Activated CD8-positive, alpha-beta memory T cell treated with anti-CD3 and anti-CD28 coated beads, Interleukin-2, amount 50 U/mL, for 24 hours (primary cell): ENCODE measurements around the gene HDAC11.
"Not testable (repeated sequence)": the region's sequence is repeated elsewhere in the genome, so short reads cannot be mapped to it uniquely, and the experiment has no call there.

Experiments
- DNase-seq: peaks from one replicate; pipeline ENCODE4 v3.0.0-alpha.2; 2020; ENCODE audit errors: extremely low read depth

HDAC11 gene

DNA sequence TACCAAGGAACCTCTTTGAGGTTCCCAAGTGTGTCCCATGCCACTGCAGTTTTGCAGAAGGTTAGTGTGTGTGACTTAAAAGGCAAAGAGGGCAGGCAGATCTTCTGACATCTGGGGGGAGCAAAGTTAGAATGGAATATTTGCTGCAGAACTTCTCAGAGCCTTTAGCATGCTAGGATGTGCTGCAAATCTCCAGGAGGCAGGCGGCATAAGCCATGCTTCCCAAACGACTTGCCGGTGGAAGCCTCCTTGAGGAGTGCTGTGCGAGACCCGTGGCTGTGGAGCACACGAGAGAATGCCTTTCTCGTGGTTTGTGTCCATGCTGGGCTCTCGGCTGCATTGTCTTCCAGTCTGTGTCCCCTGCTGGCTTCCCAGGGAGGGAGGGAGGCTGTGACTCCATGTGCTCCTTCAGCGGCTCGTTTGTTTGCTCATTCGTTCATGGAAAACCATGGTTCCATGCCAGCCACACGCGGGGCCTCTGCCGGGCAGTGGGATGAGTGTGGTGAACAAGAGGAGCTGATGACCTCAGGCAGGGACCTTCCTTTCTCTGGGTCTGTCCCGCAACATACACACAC, 13.8 kb downstream of the HDAC11 start:
- no peak for DNase-seq

DNA sequence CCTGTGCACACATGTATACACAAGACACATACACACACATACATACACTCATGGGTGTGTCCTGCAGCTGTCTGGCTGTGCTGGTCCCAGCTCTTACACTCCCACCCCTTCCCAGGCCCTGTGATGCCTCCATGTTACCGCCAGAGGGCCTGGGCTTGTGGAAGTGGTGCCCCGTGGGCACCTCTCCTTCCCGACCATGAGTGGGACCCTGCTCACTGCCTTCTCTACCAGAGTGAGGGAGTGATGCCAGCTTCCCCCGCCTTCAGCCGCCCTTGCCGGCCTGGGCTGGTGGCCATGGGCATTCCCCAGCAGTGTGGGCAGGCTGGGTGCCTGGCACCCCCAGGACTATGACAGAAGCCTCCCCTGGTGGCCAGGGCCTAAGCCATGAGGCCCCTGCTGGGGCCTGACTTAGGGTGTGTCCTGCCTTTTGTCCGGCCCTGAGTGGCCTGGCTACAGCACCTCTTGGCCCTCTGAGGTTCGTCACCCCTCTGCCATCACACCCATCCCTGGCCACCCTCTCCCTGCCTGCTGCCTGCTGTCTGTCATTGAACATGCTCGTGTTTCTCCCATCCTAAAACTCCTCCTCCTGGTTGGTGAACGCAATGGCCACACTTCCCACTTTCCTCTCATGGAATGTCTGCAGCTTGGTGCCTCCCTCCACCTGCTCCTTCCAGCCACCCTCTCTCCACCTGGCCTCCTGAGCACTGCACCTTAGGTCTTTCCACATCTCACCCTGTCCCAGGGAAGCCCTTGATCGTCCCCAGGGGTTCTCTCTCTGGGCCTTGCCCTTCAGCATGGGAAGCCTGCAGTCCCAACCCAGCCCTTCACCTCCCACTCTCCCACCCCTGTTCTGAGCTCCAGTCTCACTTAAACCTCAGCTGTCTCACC, 14.6 kb downstream of the HDAC11 start:
- DNase-seq = no peak

DNA sequence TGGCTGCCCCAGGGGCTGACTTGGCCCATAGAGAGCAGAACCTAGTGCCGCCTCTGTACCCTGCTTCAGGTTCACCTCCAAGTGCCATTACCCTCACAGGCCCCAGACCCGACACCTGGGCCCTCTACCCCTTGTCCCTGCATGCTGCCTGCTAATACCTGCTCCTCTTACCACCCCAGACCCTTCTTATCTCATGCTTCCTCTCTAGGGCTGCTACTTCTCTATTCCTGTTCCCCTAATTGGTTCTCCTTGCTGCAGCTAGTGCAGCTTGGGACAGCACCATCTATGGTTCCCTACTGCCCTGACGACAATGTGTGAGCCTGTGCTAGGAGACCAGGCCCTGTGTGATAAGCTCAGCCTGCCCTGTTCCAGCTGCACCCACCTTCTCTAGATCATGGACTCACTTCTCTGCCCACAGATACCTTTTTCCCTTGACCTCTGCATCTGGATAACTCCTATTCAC, 15.3 kb downstream of the HDAC11 start:
- no peak for DNase-seq

DNA sequence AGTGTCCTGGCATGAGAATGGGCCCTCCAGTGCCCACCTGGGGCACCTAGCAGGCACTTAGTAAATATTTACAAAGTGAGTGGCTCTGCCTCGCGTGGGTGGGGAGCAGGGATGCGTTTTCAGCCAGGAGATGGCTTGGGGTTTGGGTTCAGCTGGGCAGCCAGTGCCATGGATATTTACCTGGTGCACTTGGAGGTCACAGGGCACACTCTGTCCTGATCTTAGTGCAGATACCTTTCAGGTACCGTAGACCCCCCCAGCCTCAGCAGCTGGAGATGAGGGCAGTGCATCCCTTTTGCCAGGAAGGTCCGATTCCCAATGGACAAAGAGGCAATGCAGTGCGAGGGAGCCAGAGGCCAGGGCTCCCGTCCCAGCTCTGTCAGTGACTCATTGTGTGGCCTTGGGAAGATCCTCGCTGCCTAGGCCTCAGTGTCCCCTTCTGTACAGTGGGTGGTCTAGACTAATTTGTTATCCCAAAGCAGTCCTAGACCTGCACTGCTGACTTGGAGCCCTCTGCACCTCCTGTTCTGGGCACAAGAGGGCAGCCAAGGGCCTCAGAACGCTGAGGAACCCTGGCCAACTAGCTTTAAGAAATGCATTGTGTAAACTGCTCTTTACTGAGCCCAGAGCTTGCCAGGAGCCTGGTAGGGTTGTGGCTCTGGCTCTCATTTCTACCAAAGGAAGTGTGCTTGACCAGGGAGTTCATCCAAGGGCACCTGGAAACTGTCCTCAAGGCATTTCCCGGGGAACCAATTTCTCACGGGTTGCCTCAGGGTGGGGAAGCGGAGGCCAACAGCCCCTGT, 16.0 kb downstream of the HDAC11 start:
- DNase-seq = peak; percentile 32

DNA sequence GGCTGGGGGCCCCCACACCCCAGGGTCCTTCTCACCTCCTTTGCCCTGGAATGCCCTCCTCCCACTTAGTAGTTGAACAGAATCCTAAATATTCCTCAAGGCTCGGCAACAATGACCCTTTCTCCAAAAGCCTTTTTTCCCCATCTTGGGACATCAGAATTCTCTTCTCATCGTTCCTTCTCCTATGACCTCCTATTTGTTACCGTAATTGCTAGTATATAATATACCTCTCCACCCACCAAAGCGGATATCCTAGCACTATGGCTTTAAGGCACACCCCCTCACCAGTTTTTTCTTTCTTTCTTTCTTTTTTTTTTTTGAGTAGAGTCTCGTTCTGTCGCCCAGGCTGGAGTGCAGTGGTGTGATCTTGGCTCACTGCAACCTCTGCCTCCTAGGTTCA, 16.8 kb downstream of the HDAC11 start:
- no peak for DNase-seq

DNA sequence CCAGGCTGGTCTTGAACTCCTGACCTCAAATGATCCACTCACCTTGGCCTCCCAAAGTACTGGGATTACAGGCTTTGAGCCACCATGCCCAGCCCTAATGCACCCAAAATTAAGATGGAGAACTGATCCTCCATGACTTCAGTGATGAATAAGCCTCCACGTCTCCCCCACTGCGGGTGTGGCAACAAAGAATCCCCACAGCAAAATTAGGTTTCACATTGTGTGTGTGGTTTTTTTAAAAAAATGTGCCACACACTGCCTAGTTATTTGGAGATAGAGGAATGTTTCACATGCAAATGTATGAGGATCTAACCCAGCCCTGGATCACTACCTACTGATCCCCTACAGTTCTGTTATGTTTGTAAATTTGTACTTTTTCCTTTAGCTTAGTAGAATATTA, 17.3 kb downstream of the HDAC11 start:
- no peak for DNase-seq

DNA sequence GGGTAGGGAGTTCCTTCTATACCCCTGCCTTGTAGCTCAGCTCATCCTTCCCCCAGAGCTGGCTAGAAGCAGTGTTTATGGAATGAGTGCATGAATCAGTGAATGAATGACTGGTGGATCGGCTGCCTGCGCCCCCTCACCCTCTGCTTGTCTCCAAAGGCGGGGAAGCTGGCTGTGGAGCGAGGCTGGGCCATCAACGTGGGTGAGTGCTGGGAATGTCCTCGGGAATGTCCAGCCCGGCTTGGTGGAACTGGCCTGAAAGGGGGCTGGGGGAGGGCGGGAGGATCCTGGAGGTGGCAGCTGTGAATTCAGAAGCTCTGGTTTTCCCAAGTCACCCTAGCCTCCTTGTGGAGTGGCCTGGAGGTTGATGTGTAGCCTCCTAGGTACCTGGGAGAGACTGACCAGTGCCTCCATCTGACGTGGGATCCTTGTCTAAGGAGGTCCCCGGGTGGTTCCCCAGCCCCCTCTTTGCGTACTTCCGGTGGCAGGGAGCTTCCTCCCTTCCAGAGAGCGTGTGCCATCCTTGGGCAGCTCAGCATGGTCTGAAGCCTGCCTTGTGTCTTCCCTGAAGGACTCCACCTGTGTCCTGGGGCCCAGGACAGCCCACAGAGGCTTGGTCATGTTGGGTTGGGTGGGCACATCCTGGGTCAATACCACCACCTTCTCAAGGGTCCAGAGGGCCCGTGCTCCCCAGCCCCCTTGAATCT, 18.4 kb downstream of the HDAC11 start:
- no peak for DNase-seq

DNA sequence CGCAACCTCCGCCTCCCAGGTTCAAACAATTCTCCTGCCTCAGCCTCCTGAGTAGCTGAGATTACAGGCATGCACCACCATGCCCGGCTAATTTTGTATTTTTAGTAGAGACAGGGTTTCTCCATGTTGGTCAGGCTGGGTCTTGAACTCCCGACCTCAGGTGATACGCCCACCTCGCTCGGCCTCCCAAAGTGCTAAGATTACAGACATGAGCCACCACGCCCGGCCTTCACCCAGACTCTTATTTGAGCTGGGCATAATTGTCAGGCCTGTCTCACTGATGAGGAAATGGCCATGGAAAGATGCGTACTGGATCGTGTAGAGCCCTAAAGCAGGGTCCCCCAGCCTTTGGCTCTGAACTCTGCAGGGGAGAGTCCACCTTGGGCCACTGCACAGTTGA, 19.1 kb downstream of the HDAC11 start:
- not testable (repeated sequence) for DNase-seq

DNA sequence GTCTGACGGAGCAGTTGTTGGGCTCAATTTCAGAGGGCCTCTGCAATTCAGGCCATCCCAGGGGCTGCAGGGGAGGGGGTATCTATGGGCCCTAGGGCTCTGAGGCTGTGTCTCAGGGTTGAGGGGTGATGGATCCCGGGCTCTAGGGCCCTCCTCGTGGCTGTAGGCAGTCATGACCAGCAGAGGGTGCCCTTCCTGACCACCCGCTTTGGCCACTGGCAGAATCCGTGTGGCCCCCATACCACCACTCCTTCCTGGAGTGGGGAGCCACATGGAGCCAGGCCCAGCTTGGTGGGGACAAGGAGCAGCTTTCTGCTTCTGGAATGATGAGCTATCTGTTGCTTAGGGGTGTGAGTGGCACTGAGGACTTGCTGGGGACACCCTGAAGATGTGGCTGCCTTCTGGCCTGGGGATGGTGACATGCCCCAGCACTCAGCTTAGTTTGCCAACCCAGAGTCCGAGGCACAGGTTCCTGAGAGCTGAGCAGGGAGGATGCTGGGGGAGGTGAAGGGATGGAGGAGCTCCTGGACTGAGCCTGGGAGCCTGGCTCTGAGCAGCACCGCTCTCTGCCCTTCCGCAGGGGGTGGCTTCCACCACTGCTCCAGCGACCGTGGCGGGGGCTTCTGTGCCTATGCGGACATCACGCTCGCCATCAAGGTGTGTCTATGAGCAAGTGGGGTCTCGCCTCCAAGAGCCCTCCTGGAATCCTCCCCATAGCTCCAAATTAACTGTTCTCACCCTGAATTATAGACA, 20.2 kb downstream of the HDAC11 start:
- DNase-seq = no peak

DNA sequence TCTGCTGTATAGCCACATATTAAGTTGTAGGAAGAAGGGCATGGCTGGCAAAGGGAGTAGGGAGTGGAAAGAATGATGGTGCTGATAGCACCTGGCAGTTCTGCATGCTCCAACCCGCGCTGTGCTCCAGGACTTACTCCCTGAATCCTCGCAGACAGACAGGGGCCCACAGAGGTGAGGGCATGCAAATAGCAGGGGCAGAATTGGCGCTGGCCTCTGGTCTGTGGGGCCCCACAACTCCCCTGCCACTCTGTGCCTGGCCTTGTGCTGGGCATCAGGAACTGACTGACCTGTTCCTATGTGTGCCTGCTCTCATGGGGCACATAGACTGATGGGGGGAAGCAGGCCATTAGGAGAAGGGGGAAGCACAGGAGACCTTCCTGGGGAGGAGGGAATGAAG, 20.9 kb downstream of the HDAC11 start:
- no peak for DNase-seq

DNA sequence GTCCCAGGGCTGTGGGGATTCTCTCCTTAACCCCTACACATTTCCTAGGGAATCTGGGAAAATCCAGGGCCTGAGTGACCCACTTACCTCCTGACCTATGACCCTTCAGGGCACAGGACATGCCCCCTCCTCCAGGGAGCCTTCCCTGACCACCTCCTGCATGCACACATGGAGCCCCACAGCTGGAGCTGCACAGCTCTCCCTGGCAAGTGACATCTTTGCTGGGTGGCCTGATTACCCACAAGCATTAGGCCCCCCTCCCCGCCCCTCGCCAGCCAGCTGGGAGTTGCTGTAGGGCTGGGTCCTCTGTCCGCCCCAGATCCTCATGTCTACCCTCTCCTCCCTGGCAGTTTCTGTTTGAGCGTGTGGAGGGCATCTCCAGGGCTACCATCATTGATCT, 21.4 kb downstream of the HDAC11 start:
- DNase-seq = no peak

DNA sequence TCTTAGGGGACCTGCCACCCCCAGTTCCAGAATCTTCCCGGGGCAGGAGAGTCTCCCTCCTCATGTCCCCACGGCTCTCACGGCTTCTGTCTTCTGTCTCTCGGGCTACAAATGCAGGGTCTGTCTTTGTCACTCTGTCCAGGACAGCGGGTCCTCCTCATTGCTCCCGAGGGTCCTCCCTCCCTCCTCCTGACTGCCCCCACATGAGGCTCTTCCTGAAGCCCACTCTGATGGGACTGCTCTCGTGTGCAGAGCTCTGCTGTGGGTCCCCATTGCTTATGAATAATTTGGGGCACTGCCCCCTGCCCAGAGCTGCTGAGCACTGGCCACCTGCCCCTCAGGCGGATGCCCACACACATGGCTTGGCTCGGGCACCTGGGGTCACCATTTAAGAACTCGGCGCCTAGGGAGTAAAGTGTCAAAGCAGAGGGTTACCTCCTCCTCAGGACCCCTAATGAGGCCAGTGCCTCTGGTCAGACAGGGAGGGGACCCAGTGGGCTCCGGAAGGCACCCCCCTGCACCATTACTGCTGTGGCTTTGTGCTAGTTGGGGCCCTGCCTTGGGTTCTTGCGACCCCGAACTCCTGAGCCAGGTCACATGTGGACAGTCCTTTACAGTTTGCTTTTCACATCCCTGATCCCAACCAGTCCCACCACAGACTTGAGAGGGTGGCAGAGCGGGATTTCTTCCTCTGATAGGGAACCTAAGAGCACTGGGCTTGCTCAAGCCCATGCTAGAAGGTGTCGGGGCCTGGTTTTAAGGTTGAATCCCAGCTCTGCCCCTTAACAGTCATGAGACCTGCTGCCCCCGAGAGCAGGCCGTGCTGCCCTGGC, 22.1 kb downstream of the HDAC11 start:
- DNase-seq = no peak

DNA sequence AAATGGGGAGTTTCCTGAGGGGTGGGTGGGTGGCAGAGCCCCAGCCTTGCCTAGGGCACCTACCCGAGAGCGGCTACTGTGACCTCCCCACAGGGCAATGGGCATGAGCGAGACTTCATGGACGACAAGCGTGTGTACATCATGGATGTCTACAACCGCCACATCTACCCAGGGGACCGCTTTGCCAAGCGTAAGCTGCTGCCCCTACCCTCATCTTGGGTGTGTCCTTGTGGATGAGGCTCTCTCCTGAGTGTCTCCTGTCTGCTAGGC, 22.6 kb downstream of the HDAC11 start:
- DNase-seq = no peak

DNA sequence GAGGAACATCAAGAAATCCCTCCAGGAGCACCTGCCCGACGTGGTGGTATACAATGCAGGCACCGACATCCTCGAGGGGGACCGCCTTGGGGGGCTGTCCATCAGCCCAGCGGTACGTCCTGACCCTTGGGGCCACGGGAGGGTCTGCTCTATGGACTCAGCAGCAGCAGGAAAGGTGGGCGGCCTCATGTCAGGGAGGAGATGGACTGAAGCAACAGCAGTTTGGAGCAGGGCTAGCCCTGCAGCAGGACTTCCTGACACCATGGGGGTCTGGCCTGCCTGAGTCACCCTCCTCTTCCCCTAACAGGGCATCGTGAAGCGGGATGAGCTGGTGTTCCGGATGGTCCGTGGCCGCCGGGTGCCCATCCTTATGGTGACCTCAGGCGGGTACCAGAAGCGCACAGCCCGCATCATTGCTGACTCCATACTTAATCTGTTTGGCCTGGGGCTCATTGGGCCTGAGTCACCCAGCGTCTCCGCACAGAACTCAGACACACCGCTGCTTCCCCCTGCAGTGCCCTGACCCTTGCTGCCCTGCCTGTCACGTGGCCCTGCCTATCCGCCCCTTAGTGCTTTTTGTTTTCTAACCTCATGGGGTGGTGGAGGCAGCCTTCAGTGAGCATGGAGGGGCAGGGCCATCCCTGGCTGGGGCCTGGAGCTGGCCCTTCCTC, 24.2 kb downstream of the HDAC11 start:
- no peak for DNase-seq

DNA sequence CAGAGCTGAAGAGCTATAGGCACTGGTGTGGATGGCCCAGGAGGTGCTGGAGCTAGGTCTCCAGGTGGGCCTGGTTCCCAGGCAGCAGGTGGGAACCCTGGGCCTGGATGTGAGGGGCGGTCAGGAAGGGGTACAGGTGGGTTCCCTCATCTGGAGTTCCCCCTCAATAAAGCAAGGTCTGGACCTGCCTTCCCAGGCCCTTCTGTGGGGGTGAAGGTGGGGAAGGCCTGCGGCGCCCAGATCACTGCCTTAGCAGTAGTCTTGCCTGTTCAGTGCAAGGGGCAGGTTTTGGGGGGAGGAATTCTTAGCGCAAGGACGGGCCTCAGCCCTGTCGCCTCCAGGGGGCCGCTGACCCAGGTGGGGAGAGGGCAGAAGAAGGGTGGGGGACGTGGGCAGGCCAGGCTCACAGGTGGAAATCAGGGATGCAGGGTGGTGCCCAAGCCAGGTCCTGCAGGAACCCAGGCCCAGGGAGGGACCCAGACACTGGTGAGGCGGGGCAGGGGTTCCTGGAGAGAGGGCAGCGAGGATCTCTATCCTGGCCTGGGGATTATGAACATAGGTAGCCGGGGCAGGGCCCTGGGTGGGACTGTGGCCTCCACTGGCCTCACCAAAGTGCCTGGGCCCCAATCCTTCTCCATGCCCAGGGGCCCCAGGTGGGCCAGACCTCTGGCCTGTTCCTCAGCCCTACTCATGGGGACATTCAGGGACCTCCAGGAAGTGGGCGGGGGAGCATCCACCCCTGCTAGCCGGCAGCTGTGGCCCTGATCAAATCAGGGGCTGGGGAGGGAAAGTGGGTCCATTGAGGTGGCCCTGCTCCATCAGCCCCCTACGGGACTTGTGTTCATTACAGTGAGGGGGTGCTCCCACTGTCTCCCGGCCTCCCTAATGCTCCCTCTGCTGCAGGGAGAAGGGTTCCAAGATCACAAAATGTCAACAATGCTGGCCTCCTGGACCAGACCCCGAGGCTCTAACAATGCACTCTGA, 25.3 kb downstream of the HDAC11 start:
- no peak for DNase-seq

DNA sequence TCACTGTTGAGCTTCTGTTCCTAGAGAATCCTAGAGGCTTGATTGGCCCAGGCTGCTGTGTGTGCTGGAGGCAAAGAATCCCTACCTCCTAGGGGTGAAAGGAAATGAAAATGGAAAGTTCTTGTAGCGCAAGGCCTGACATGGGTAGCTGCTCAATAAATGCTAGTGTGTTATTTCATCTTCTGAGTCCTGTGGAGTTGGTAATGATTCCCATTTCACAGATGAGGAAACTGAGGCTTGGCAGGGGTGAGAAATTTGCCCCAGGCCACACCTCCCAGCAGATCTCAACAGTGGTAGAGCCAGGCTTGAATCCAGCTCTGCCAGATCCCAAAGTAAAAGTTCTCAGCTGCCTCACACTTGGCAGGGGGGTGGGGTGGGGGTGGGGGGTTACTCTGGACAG, 26.1 kb downstream of the HDAC11 start:
- no peak for DNase-seq

DNA sequence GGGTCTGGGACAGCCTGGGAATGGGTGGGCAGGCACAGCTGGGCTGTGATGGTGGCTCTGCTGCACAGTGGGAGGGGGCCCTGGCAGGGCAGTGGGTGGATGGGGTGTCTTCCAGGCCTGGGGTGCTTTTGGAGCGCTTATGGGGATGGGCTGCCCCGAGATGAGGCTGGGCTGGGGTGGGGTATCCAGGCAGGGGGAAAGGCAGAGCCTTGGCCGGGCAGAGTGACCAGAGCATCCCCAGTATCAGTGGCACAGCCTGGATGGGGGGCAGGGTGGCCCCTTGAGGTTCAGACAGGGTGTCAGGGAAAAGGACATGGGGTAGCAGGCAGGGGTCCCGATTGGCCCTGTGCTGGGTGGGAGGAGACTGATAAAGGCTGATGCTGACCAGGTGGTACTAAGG, 26.6 kb downstream of the HDAC11 start:
- DNase-seq = no peak

DNA sequence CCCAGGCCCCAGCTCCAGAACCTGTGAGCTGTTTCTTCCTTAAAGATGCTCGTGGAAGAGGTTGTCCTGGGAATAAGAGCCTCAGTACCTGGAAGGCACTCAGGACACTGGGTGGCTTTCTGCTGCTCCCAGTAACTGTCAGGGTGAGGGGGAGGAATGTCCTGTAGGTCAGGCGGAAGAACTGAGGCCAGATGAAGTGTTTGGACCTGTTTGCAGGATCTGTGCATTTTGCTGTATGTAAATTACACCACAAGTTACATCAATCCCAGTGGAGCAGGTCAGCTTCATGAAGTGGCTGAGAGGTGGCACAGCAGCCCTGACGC, 27.1 kb downstream of the HDAC11 start:
- no peak for DNase-seq
